GM12875 (cell line): ENCODE measurements around the gene SSR3.

Experiments used
- H3K4me3 ChIP-seq: one replicate; pipeline ENCODE4 v1.5.1; 2011; ENCODE audit warnings: low read depth, low read length, control low read depth
- CTCF ChIP-seq: IDR thresholded peaks from 2 replicates; pipeline ENCODE4 v1.5.1; 2011; ENCODE audit warnings: low read depth, mild to moderate bottlenecking, control low read depth, inconsistent platforms, low read length, moderate library complexity, borderline replicate concordance; ENCODE audit not compliant: insufficient read depth

Gene SSR3

GRCh38 chr3:156548041-156548687 is 6.8 kb downstream of the SSR3 start:
- H3K4me3 ChIP-seq: no peak overlapping the region
- no peak for TF ChIP-seq CTCF

- H3K4me3 ChIP-seq: no peak overlapping the region
- TF ChIP-seq CTCF: no peak
Observed at GRCh38 chr3:156547637-156548036, 7.3 kb downstream of the SSR3 start.

GRCh38 chr3:156543043-156543555 is 11.8 kb downstream of the SSR3 start:
- TF ChIP-seq CTCF: no peak
- no peak overlapping the region for H3K4me3 ChIP-seq

- H3K4me3 ChIP-seq: no peak overlapping the region
- TF ChIP-seq CTCF: no peak
Observed at GRCh38 chr3:156542101-156543042, 12.5 kb downstream of the SSR3 start.

- no peak for TF ChIP-seq CTCF
- no peak overlapping the region for H3K4me3 ChIP-seq
Observed at GRCh38 chr3:156539802-156540201, 15.1 kb downstream of the SSR3 start.

GRCh38 chr3:156539051-156539450 is 15.9 kb downstream of the SSR3 start:
- no peak for TF ChIP-seq CTCF

More at GRCh38 chr3:156539051-156539450, 15.9 kb downstream of the SSR3 start:
- no peak overlapping the region for H3K4me3 ChIP-seq
